HepG2 (cell line): ENCODE results near the gene PSKH1. TPM values are rescaled to one million over a fixed set of nuclear protein-coding genes. Genes with fewer than 3 reads are reported as not detected.
A peak's percentile ranks its signal among the peaks of the same experiment; 100 is the strongest.

ENCODE experiments used
- ATF7 ChIP-seq, 2 experiments: fragments of 450-650 bp in 1 of 2; sonication (generic) in 1 of 2; formaldehyde crosslinking in 1 of 2; IDR thresholded peaks; 2 replicates each; pipeline versions ENCODE4 v1.4.0 to v1.6.1; 2016 to 2020; ENCODE audit warnings: antibody characterized with exemption in 1 of 2, mild to moderate bottlenecking in 1 of 2, missing genetic modification reagents in 1 of 2
- BRD4 ChIP-seq: sonication (generic); formaldehyde crosslinking; IDR thresholded peaks from 2 replicates; pipeline ENCODE4 v1.4.0; 2020; ENCODE audit warnings: missing genetic modification reagents
- CREM ChIP-seq, 2 experiments: sonication (generic) in 1 of 2; formaldehyde crosslinking in 1 of 2; IDR thresholded peaks; 2 replicates each; pipeline versions ENCODE4 v1.4.0 to v1.6.1; 2016 to 2020; ENCODE audit warnings: antibody characterized with exemption in 1 of 2, mild to moderate bottlenecking in 1 of 2, missing genetic modification reagents in 1 of 2
- DNMT3B ChIP-seq: conservative IDR thresholded peaks from 2 replicates; pipeline ENCODE4 v1.6.1; 2016; ENCODE audit warnings: missing biosample characterization, control low read depth
- NCOA2 ChIP-seq: sonication (generic); formaldehyde crosslinking; IDR thresholded peaks from 2 replicates; pipeline ENCODE4 v1.8.0; 2022; ENCODE audit warnings: inconsistent platforms
- SNAPC2 ChIP-seq: sonication (generic); formaldehyde crosslinking; IDR thresholded peaks from 2 replicates; pipeline ENCODE4 v1.8.1; 2022; ENCODE audit warnings: mild to moderate bottlenecking, missing genetic modification reagents
- SRY ChIP-seq: sonication (generic); formaldehyde crosslinking; IDR thresholded peaks from 2 replicates; pipeline ENCODE4 v1.8.0; 2022; ENCODE audit warnings: mild to moderate bottlenecking, missing genetic modification reagents
- U2AF2 ChIP-seq: fragments of 200-400 bp; formaldehyde crosslinking; IDR thresholded peaks from 2 replicates; pipeline ENCODE4 v1.6.1; 2017; ENCODE audit warnings: low read depth, mild to moderate bottlenecking, low read length
- ZNF143 ChIP-seq: sonication (generic); formaldehyde crosslinking; IDR thresholded peaks from 2 replicates; pipeline ENCODE4 v1.4.0; 2020; ENCODE audit warnings: missing genetic modification reagents
- ZNF20 ChIP-seq: sonication (generic); formaldehyde crosslinking; IDR thresholded peaks from 2 replicates; pipeline ENCODE4 v1.4.0; 2020; ENCODE audit warnings: mild to moderate bottlenecking, moderate library complexity, missing genetic modification reagents
- ZNF33A ChIP-seq: sonication (generic); formaldehyde crosslinking; IDR thresholded peaks from 2 replicates; pipeline ENCODE4 v1.5.1; 2020; ENCODE audit warnings: missing genetic modification reagents, mild to moderate bottlenecking, moderate library complexity, borderline replicate concordance
- ZNF350 ChIP-seq: sonication (generic); formaldehyde crosslinking; IDR thresholded peaks from 2 replicates; pipeline ENCODE4 v1.4.0; 2020; ENCODE audit warnings: mild to moderate bottlenecking, low read depth, missing genetic modification reagents, borderline replicate concordance
- polyA plus RNA-seq, 8 experiments: library from polyadenylated mRNA; depleted of rRNA in 3 of 8; stranded (reverse) in 7 of 8; unstranded in 1 of 8; fragments of >200 nt; fragmentation: Illumina TruSeq in 4 of 8; extraction: Trizol in 4 of 8; gene quantifications; 2 replicates each; pipeline versions ENCODE4 v1.2.1 to v1.2.3, GENCODE V29; 2011 to 2016; ENCODE audit warnings: low read depth in 4 of 8, missing spikeins in 1 of 8, mixed read lengths in 1 of 8; ENCODE audit not compliant: insufficient read depth in 1 of 8
- total RNA-seq, 5 experiments: library from RNA; depleted of rRNA; stranded (reverse); fragments of >200 nt; fragmentation: Illumina TruSeq; extraction: Trizol; gene quantifications; 2 replicates each; pipeline ENCODE4 v1.2.3, GENCODE V29; 2016; ENCODE audit warnings: low read depth in 1 of 5
- TF ChIP-seq, protein P1 (sequence below): sonication (generic); formaldehyde crosslinking; IDR thresholded peaks from 2 replicates; pipeline ENCODE4 v1.4.0; 2020; ENCODE audit warnings: missing genetic modification reagents
- TF ChIP-seq, protein P2 (sequence below): sonication (generic); formaldehyde crosslinking; IDR thresholded peaks from 2 replicates; pipeline ENCODE4 v1.5.0; 2020; ENCODE audit warnings: mild to moderate bottlenecking, missing genetic modification reagents
- TF ChIP-seq, protein P3 (sequence below): sonication (generic); formaldehyde crosslinking; IDR thresholded peaks from 2 replicates; pipeline ENCODE4 v1.9.0; 2022; ENCODE audit warnings: low read depth, missing genetic modification reagents
- TF ChIP-seq, protein P4 (sequence below): fragments of 450-650 bp; IDR thresholded peaks from 2 replicates; pipeline ENCODE4 v1.6.1; 2016

The PSKH1 gene
- total and polyA plus RNA-seq, 2 of the 13 experiments (the other 11 are each of a cell fraction or from before 2014, with no cell fraction given), result 8.4 to 19.1 TPM

DNA sequence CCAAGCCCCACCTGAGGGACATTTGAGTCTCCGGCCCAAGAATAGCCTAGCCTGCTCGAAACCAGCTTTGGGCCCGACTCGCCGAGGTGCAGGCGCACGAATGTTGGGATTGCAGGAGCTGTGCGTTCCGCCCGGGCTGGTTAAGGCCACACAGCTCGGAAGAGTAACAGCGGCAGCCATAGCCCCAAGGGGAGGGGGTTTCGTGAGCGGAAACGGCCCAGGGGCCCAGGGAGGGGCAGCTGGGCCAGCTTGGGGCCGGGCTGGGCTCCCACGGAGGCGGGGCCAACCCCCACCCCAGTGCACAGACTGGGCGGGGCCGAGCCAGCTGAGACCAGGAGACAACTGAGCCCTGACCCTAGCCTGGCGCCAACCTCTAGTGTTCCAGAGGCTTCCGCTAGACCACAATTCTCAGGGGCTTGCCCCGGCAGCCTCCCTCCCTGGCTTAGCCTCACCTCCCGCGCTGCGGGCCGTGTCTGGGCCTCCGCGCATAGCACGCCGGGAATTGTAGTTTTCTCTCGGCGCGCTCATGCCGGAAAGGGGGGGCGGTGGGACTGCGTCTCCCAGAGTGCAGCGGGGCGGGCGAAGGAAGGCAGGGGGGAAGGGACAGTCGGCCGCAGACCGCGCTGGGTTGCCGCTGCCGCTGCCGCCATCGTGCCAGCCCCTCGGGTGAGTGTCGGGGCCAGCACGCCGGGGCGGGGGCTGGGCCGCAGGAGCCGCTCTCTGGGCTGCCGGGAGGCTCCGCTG, 46.6 kb upstream of the PSKH1 start, which contains the start of gene NUTF2 (continued):
- TF ChIP-seq, protein P1, sequence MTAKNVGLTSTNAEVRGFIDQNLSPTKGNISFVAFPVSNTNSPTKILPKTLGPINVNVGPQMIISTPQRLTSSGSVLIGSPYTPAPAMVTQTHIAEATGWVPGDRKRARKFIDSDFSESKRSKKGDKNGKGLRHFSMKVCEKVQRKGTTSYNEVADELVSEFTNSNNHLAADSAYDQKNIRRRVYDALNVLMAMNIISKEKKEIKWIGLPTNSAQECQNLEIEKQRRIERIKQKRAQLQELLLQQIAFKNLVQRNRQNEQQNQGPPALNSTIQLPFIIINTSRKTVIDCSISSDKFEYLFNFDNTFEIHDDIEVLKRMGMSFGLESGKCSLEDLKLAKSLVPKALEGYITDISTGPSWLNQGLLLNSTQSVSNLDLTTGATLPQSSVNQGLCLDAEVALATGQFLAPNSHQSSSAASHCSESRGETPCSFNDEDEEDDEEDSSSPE (CRISPR knock-in tag), result peak; percentile 97
- peak; percentile 51; the same call in 1 of the 2 replicates for TF ChIP-seq NCOA2 (CRISPR knock-in tag)
- peak; percentile 8 for TF ChIP-seq BRD4
- 0 out of 2 replicates have a peak, but pooled peaks have one; percentile 23 for TF ChIP-seq DNMT3B (CRISPR knock-in tag)
- peak; percentile 42; the same call in 1 of the 2 replicates for TF ChIP-seq SRY (CRISPR knock-in tag)
- TF ChIP-seq ZNF33A (CRISPR knock-in tag), result peak; percentile 65; the same call in 1 of the 2 replicates
- TF ChIP-seq ZNF143 (CRISPR knock-in tag), result peak; percentile 96
- TF ChIP-seq ZNF20, result no peak
- TF ChIP-seq, protein P2, sequence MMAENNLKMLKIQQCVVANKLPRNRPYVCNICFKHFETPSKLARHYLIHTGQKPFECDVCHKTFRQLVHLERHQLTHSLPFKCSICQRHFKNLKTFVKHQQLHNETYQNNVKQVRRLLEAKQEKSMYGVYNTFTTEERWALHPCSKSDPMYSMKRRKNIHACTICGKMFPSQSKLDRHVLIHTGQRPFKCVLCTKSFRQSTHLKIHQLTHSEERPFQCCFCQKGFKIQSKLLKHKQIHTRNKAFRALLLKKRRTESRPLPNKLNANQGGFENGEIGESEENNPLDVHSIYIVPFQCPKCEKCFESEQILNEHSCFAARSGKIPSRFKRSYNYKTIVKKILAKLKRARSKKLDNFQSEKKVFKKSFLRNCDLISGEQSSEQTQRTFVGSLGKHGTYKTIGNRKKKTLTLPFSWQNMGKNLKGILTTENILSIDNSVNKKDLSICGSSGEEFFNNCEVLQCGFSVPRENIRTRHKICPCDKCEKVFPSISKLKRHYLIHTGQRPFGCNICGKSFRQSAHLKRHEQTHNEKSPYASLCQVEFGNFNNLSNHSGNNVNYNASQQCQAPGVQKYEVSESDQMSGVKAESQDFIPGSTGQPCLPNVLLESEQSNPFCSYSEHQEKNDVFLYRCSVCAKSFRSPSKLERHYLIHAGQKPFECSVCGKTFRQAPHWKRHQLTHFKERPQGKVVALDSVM (CRISPR knock-in tag), result peak; percentile 100
- TF ChIP-seq, protein P3, sequence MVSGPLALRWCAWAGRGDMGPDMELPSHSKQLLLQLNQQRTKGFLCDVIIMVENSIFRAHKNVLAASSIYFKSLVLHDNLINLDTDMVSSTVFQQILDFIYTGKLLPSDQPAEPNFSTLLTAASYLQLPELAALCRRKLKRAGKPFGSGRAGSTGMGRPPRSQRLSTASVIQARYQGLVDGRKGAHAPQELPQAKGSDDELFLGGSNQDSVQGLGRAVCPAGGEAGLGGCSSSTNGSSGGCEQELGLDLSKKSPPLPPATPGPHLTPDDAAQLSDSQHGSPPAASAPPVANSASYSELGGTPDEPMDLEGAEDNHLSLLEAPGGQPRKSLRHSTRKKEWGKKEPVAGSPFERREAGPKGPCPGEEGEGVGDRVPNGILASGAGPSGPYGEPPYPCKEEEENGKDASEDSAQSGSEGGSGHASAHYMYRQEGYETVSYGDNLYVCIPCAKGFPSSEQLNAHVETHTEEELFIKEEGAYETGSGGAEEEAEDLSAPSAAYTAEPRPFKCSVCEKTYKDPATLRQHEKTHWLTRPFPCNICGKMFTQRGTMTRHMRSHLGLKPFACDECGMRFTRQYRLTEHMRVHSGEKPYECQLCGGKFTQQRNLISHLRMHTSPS (CRISPR knock-in tag), result peak; percentile 79; the same call in 1 of the 2 replicates
- TF ChIP-seq CREM (IDR thresholded peaks at IDR 0.05), result peak; percentile 97
- TF ChIP-seq CREM (CRISPR knock-in tag; IDR thresholded peaks at IDR 0.05), result no peak
- TF ChIP-seq ATF7 (IDR thresholded peaks at IDR 0.05), result no peak
- peak; percentile 63; the same call in 1 of the 2 replicates for TF ChIP-seq ATF7 (CRISPR knock-in tag; IDR thresholded peaks at IDR 0.05)
- TF ChIP-seq U2AF2, result 0 out of 2 replicates have a peak, but pooled peaks have one; percentile 36
- TF ChIP-seq, protein P4, sequence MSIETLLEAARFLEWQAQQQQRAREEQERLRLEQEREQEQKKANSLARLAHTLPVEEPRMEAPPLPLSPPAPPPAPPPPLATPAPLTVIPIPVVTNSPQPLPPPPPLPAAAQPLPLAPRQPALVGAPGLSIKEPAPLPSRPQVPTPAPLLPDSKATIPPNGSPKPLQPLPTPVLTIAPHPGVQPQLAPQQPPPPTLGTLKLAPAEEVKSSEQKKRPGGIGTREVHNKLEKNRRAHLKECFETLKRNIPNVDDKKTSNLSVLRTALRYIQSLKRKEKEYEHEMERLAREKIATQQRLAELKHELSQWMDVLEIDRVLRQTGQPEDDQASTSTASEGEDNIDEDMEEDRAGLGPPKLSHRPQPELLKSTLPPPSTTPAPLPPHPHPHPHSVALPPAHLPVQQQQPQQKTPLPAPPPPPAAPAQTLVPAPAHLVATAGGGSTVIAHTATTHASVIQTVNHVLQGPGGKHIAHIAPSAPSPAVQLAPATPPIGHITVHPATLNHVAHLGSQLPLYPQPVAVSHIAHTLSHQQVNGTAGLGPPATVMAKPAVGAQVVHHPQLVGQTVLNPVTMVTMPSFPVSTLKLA, result peak; percentile 56; the same call in 1 of the 2 replicates
- TF ChIP-seq SNAPC2 (CRISPR knock-in tag), result peak; percentile 75; the same call in 1 of the 2 replicates
- peak; percentile 99 for TF ChIP-seq ZNF350 (CRISPR knock-in tag)
